NB4 (cell line): ENCODE results near the gene PTGES2.

Experiments used
- MYC ChIP-seq: IDR thresholded peaks from 2 replicates; pipeline ENCODE4 v1.6.1; 2011; ENCODE audit warnings: low read depth, low read length
- POLR2A ChIP-seq: IDR thresholded peaks from 2 replicates; pipeline ENCODE4 v1.6.1; 2011; ENCODE audit warnings: mild to moderate bottlenecking; ENCODE audit not compliant: insufficient read length; ENCODE audit errors: extremely low read depth
- TF ChIP-seq, protein P1 (sequence below): IDR thresholded peaks from one replicate; pipeline ENCODE4 v1.5.1; 2012; ENCODE audit warnings: low read depth, low read length
- TF ChIP-seq, protein P2 (sequence below): IDR thresholded peaks from 2 replicates; pipeline ENCODE4 v1.6.1; 2011; ENCODE audit warnings: low read depth, low read length

DNA sequence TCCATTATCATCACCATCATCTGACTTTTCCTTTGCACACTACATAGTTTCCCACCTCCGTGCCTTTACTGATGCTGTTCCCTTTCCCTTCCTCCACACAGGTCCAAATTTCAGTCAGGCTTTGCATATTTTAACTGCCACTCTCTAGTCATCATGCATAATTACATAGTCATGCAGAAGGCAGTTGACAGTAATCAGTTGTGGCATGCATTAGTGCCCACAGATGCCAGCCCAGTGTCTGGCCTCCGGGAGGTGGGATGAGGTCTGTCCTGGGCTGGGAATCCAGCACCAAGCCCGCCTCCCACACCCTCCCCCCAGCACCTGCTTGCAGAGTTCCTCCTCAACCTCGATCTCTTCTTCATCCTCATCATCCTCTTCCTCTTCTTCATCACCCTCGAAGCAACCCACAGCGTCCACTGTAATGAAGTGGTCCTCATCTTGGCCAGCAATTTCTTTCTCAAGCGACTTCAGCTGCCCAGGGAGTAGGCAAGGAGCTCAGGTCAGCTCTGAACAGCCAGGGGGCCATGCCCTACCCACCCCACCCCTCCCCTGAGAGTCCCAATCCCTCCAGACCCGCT lies 41.3 kb upstream of the PTGES2 start:
- TF ChIP-seq, protein P1, sequence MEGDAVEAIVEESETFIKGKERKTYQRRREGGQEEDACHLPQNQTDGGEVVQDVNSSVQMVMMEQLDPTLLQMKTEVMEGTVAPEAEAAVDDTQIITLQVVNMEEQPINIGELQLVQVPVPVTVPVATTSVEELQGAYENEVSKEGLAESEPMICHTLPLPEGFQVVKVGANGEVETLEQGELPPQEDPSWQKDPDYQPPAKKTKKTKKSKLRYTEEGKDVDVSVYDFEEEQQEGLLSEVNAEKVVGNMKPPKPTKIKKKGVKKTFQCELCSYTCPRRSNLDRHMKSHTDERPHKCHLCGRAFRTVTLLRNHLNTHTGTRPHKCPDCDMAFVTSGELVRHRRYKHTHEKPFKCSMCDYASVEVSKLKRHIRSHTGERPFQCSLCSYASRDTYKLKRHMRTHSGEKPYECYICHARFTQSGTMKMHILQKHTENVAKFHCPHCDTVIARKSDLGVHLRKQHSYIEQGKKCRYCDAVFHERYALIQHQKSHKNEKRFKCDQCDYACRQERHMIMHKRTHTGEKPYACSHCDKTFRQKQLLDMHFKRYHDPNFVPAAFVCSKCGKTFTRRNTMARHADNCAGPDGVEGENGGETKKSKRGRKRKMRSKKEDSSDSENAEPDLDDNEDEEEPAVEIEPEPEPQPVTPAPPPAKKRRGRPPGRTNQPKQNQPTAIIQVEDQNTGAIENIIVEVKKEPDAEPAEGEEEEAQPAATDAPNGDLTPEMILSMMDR = no peak
- TF ChIP-seq MYC (no peak), POLR2A (no peak)
- TF ChIP-seq, protein P2, sequence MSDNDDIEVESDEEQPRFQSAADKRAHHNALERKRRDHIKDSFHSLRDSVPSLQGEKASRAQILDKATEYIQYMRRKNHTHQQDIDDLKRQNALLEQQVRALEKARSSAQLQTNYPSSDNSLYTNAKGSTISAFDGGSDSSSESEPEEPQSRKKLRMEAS = no peak
